ENCODE results near the gene GNAT2.

DNA sequence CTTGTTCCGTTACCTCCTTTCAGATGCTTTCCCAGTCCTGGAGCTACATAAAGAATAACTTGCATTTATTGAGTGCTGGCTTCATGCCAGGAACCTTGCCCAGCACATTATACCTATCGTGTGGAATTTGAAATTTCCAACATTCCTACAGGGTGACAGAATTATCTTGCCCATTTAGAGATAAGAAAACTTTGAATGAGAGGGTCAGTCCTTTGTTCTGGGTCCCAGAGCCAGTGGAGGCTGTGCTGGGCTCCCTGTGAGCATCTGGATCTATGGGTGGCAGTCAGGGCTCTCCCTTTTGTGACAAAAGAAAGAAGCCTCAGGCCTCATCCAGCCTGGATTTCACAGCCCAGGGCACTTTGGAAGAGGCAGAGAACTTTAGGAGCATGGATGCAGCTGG, 39.7 kb upstream of the GNAT2 start:
- TF ChIP-seq FOXM1 (IDR thresholded peaks at IDR 0.05; ENCODE audit: borderline replicate concordance) (no peak), LEF1 (IDR thresholded peaks at IDR 0.05; ENCODE audit: borderline replicate concordance) (no peak), HDGF (IDR thresholded peaks at IDR 0.05; ENCODE audit: borderline replicate concordance) (no peak), ZNF384 (IDR thresholded peaks at IDR 0.05) (no peak)
